RWPE1 (cell line): ENCODE measurements around the gene ATP6V1G2.

Source experiments
- CTCF ChIA-PET: fragments of 350-600 bp; sonication (Branson Sonifier 250); formaldehyde crosslinking; extraction: SDS; loops from one replicate; lab custom pipeline; 2021; lab: Yijun Ruan, JAX
- POLR2A ChIA-PET: fragments of 400-600 bp; formaldehyde crosslinking; extraction: SDS; loops from one replicate; lab custom pipeline; 2020; ENCODE audit warnings: antibody characterized with exemption; ENCODE audit not compliant: low non-redundant PET; lab: Yijun Ruan, JAX
- DNase-seq: peaks from one replicate; pipeline ENCODE4 v3.0.0; 2012; ENCODE audit warnings: low spot score
- H3K27ac ChIP-seq: fragments of 450-650 bp; 2 replicates; pipeline ENCODE4 v1.5.1; 2017
- CTCF ChIP-seq: fragments of 450-650 bp; conservative IDR thresholded peaks from 2 replicates; pipeline ENCODE4 v1.5.1; 2017; ENCODE audit warnings: low read depth, mild to moderate bottlenecking

ATP6V1G2 gene

GRCh38 chr6:31530659-31531058 lies 15.7 kb downstream of the ATP6V1G2 start:
- TF ChIP-seq CTCF, result no peak
- DNase-seq, result no peak
- no peak overlapping the region for H3K27ac ChIP-seq
- ChIA-PET CTCF (no interaction called here), POLR2A (interaction anchor here (0.5 kb wide), 1 partner anchor 141 kb away, joined by 3 read pairs; no protein-coding TSS in a partner anchor)

DNA sequence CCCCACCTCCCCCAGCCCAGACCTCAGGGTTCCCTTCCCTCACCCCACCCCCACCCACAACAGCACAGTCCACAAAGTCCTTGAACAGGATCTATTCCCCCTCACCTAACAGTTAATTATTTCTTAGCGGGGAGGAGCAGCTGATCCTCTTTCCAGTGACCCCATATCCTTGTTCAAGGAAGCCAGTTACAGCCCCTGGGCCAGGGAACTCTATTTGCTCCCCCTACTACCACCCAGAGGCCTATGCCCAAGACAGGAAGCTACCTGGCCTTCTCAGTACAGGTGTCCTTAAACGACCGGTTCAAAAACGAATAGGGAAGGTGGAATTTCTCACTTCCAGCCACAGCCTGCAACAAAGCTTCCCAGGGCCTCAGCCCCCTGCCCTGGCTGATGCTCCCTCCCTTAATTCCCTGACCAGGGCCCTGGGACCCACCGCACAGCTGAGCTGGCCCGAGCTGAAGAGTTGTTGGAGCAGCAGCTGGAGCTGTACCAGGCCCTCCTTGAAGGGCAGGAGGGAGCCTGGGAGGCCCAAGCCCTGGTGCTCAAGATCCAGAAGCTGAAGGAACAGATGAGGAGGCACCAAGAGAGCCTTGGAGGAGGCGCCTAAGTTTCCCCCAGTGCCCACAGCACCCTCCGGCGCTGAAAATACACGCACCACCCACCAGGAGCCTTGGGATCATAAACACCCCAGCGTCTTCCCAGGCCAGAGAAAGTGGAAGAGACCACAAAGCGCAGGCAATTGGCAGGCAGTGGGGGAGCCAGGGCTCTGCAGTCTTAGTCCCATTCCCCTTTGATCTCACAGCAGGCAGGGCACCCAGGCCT lies 16.9 kb downstream of the ATP6V1G2 start:
- TF ChIP-seq CTCF, result no peak
- POLR2A ChIA-PET, result interaction anchor here (0.6 kb wide), 1 partner anchor 1737 kb away, joined by 3 read pairs; no protein-coding TSS in a partner anchor
- peak overlapping the region; percentile 54 for H3K27ac ChIP-seq
- CTCF ChIA-PET, result no interaction called here
- DNase-seq, result no peak

GRCh38 chr6:31528821-31529328 lies 17.5 kb downstream of the ATP6V1G2 start, which contains the start of gene MCCD1:
Gene MCCD1 (plus strand): TSS chr6:31528962. CDS start chr6:31529015, 53 bp downstream.
- CTCF ChIA-PET, result no interaction called here
- TF ChIP-seq CTCF, result no peak
- DNase-seq, result no peak
- H3K27ac ChIP-seq, result peak within 1 kb of the TSS; percentile 54
- POLR2A ChIA-PET, result interaction anchor here (0.6 kb wide), 1 partner anchor 1738 kb away, joined by 3 read pairs; no protein-coding TSS in a partner anchor

GRCh38 chr6:31528307-31528777 lies 18.1 kb downstream of the ATP6V1G2 start:
- no peak for TF ChIP-seq CTCF
- CTCF ChIA-PET, result no interaction called here
- no peak for DNase-seq
- POLR2A ChIA-PET, result no interaction called here
- peak overlapping the region; percentile 54 for H3K27ac ChIP-seq

- DNase-seq, result no peak
- POLR2A ChIA-PET, result no interaction called here
- CTCF ChIA-PET, result interaction anchor here (0.7 kb wide), 1 partner anchor 72 kb away, joined by 4 read pairs; no protein-coding TSS in a partner anchor
- H3K27ac ChIP-seq, result no peak overlapping the region
- TF ChIP-seq CTCF, result no peak
Measured at GRCh38 chr6:31525932-31526591, 20.3 kb downstream of the ATP6V1G2 start.

- CTCF ChIA-PET, result no interaction called here
- TF ChIP-seq CTCF, result no peak
- POLR2A ChIA-PET, result no interaction called here
- H3K27ac ChIP-seq, result no peak overlapping the region
- DNase-seq, result no peak
Measured at GRCh38 chr6:31525553-31525931, 20.9 kb downstream of the ATP6V1G2 start.
